ENCODE results near the gene NAV3.

GRCh38 chr12:77980782-77981181 is 150.1 kb downstream of the NAV3 start:
- TF ChIP-seq CTCF (IDR thresholded peaks at IDR 0.05) (no peak), POLR2A (IDR thresholded peaks at IDR 0.05) (no peak), EP300 (IDR thresholded peaks at IDR 0.05) (no peak)
